GM23338 (cell line): ENCODE measurements around the gene ARL10. TPM values are rescaled to one million over a fixed set of nuclear protein-coding genes. Genes with fewer than 3 reads are reported as not detected.

Experiments used
- ATAC-seq: fragments of 200-7000 bp; cut with Tn5 transposase; 3 replicates; pipeline ENCODE4 v1.9.1; 2020
- DNase-seq: peaks from one replicate; pipeline ENCODE4 v3.0.0-alpha.2; 2015; ENCODE audit warnings: low spot score
- H2AFZ ChIP-seq: fragments of 200-600 bp; sonication (generic); 2 replicates; pipeline ENCODE4 v1.8.0; 2016; ENCODE audit warnings: antibody characterized with exemption, mild to moderate bottlenecking, moderate library complexity
- H3F3A ChIP-seq: fragments of 200-600 bp; sonication (generic); replicated peaks from 2 replicates; pipeline ENCODE4 v1.8.0; 2017; ENCODE audit warnings: antibody characterized with exemption, mixed run types, low read depth
- H3K27ac ChIP-seq: fragments of 200-600 bp; sonication (generic); 2 replicates; pipeline ENCODE4 v1.6.1; 2016; ENCODE audit warnings: low read depth
- H3K27me3 ChIP-seq: fragments of 200-600 bp; sonication (generic); 2 replicates; pipeline ENCODE4 v1.8.0; 2016; ENCODE audit warnings: mild to moderate bottlenecking, mixed run types, moderate library complexity; ENCODE audit not compliant: insufficient read depth
- H3K36me3 ChIP-seq: fragments of 200-600 bp; sonication (generic); 2 replicates; pipeline ENCODE4 v1.8.0; 2016; ENCODE audit warnings: mild to moderate bottlenecking; ENCODE audit not compliant: insufficient read depth
- H3K4me1 ChIP-seq: fragments of 200-600 bp; sonication (generic); 2 replicates; pipeline ENCODE4 v1.8.0; 2016; ENCODE audit warnings: mild to moderate bottlenecking, moderate library complexity; ENCODE audit not compliant: insufficient read depth
- H3K4me2 ChIP-seq: fragments of 200-600 bp; sonication (generic); 2 replicates; pipeline ENCODE4 v1.7.1; 2017; ENCODE audit warnings: mixed run types
- H3K4me3 ChIP-seq: fragments of 200-600 bp; sonication (generic); 2 replicates; pipeline ENCODE4 v1.6.1; 2016; ENCODE audit warnings: mixed run types
- H3K79me2 ChIP-seq: fragments of 200-600 bp; sonication (generic); replicated peaks from 2 replicates; pipeline ENCODE4 v1.8.0; 2017; ENCODE audit warnings: mild to moderate bottlenecking; ENCODE audit not compliant: insufficient read depth
- H3K9me2 ChIP-seq: fragments of 200-600 bp; sonication (generic); 2 replicates; pipeline ENCODE4 v1.8.0; 2017; ENCODE audit not compliant: insufficient read depth
- H4K20me1 ChIP-seq: fragments of 200-600 bp; sonication (generic); replicated peaks from 2 replicates; pipeline ENCODE4 v1.8.0; 2017; ENCODE audit warnings: mild to moderate bottlenecking; ENCODE audit not compliant: insufficient read depth
- H3K27ac Mint-ChIP-seq: 2 replicates; pipeline ENCODE4 v1.8.0; 2020; ENCODE audit warnings: inconsistent platforms, mild to moderate bottlenecking, moderate library complexity, mixed read lengths
- H3K27me3 Mint-ChIP-seq: 3 replicates; pipeline ENCODE4 v1.8.0; 2022; ENCODE audit warnings: low read depth, mild to moderate bottlenecking, moderate library complexity, mixed read lengths, inconsistent platforms; ENCODE audit not compliant: insufficient read depth, poor library complexity
- H3K36me3 Mint-ChIP-seq: 3 replicates; pipeline ENCODE4 v1.8.0; 2021; ENCODE audit warnings: low read depth, mild to moderate bottlenecking, inconsistent platforms, moderate library complexity, mixed read lengths
- H3K4me1 Mint-ChIP-seq: 3 replicates; pipeline ENCODE4 v1.8.0; 2020; ENCODE audit warnings: mild to moderate bottlenecking, inconsistent platforms, mixed read lengths
- H3K4me3 Mint-ChIP-seq: 3 replicates; pipeline ENCODE4 v1.8.0; 2021; ENCODE audit warnings: moderate library complexity, mild to moderate bottlenecking, inconsistent platforms, mixed read lengths
- H3K9me3 Mint-ChIP-seq: 3 replicates; pipeline ENCODE4 v1.8.0; 2020; ENCODE audit warnings: moderate library complexity, mild to moderate bottlenecking, inconsistent platforms, mixed read lengths
- CREB1 ChIP-seq: fragments of 250-450 bp; sonication (Bioruptor Pico); IDR thresholded peaks from 2 replicates; pipeline ENCODE4 v1.5.0; 2020; ENCODE audit warnings: low read depth, mild to moderate bottlenecking, moderate library complexity
- CTCF ChIP-seq, 2 experiments: fragments of 200-600 bp in 1 of 2; sonication (generic) in 1 of 2; conservative IDR thresholded peaks; 2 replicates each; pipeline versions ENCODE4 v1.5.1 to v1.6.1; 2016 to 2017; ENCODE audit warnings: antibody characterized with exemption in 2 of 2, low read depth in 2 of 2, mild to moderate bottlenecking in 2 of 2, moderate library complexity in 1 of 2
- EZH2 ChIP-seq: fragments of 200-600 bp; sonication (generic); IDR thresholded peaks from one replicate; pipeline ENCODE4 v1.8.0; 2017; ENCODE audit warnings: antibody characterized with exemption, mild to moderate bottlenecking, low read depth; ENCODE audit not compliant: unreplicated experiment
- EZH2phosphoT487 ChIP-seq: fragments of 200-600 bp; sonication (generic); IDR thresholded peaks from one replicate; pipeline ENCODE4 v1.8.1; 2018; ENCODE audit warnings: antibody characterized with exemption; ENCODE audit not compliant: unreplicated experiment
- JUNB ChIP-seq: IDR thresholded peaks from one replicate; pipeline ENCODE4 v1.6.1; 2016; ENCODE audit warnings: antibody characterized with exemption; ENCODE audit not compliant: unreplicated experiment
- NANOG ChIP-seq: IDR thresholded peaks from 2 replicates; pipeline ENCODE4 v1.6.1; 2016; ENCODE audit warnings: antibody characterized with exemption, borderline replicate concordance
- POLR2AphosphoS5 ChIP-seq: IDR thresholded peaks from 2 replicates; pipeline ENCODE4 v1.6.1; 2016; ENCODE audit warnings: antibody characterized with exemption, low read depth
- REST ChIP-seq: IDR thresholded peaks from one replicate; pipeline ENCODE4 v1.6.1; 2018; ENCODE audit warnings: antibody characterized with exemption; ENCODE audit not compliant: unreplicated experiment
- STAT1 ChIP-seq: IDR thresholded peaks from one replicate; pipeline ENCODE4 v1.6.1; 2016; ENCODE audit warnings: antibody characterized with exemption; ENCODE audit not compliant: unreplicated experiment
- ZNF114 ChIP-seq: fragments of 250-450 bp; sonication (Bioruptor Pico); IDR thresholded peaks from 2 replicates; pipeline ENCODE4 v1.5.0; 2020; ENCODE audit warnings: mild to moderate bottlenecking, moderate library complexity
- ZNF331 ChIP-seq: fragments of 250-450 bp; sonication (Bioruptor Pico); IDR thresholded peaks from 2 replicates; pipeline ENCODE4 v1.5.0; 2020; ENCODE audit warnings: low read depth, mild to moderate bottlenecking, moderate library complexity
- ZNF462 ChIP-seq: fragments of 250-450 bp; sonication (Bioruptor Pico); IDR thresholded peaks from 2 replicates; pipeline ENCODE4 v1.5.0; 2020; ENCODE audit warnings: mild to moderate bottlenecking, moderate library complexity
- polyA plus RNA-seq: library from polyadenylated mRNA; unstranded; fragments of >200 nt; fragmentation: Nextera tagmentation; extraction: Ambion mirVana; gene quantifications from 2 replicates; pipeline ENCODE4 v1.2.1, GENCODE V29; 2016
- total RNA-seq: library from RNA; depleted of rRNA; stranded (reverse); fragments of >200 nt; shearing (Covaris generic); gene quantifications from 2 replicates; pipeline ENCODE4 v1.2.3, GENCODE V29; 2014

ARL10 gene
- total and polyA plus RNA-seq, 2 experiments from 2014 or later, result 2.5 to 7.9 TPM

- no peaks in the 10 kb centered on the region for H3K36me3 ChIP-seq
- H3K27me3 ChIP-seq, result no peaks in the 10 kb centered on the region
- Mint-ChIP-seq H3K36me3 (peaks cover 13% of the 10 kb centered on the region), H3K4me1 (no peaks in the 10 kb centered on the region), H3K27me3 (peaks cover 2% of the 10 kb centered on the region), H3K27ac (no peak overlapping the region), H3K4me3 (no peak overlapping the region), H3K9me3 (no peaks in the 10 kb centered on the region)
- H3K27ac ChIP-seq, result no peak overlapping the region
- H2AFZ ChIP-seq, result no peak overlapping the region
- no peak overlapping the region for H3K4me3 ChIP-seq
- TF ChIP-seq EZH2phosphoT487 (no peak), ZNF331 (CRISPR knock-in tag) (no peak), JUNB (no peak), CREB1 (no peak), STAT1 (no peak), CTCF (conservative IDR thresholded peaks at IDR 0.05; ENCODE audit: low read depth in 2 of 2) (no peak), REST (no peak), POLR2AphosphoS5 (no peak), NANOG (no peak), ZNF462 (CRISPR knock-in tag) (no peak), EZH2 (no peak), ZNF114 (no peak)
- no peaks in the 10 kb centered on the region for H3K9me2 ChIP-seq
- no peaks in the 10 kb centered on the region for H3K79me2 ChIP-seq
- no peaks in the 10 kb centered on the region for H3F3A ChIP-seq
- no peaks in the 10 kb centered on the region for H4K20me1 ChIP-seq
- H3K4me2 ChIP-seq, result no peak overlapping the region
- DNase-seq (no peak), ATAC-seq (no peak)
- H3K4me1 ChIP-seq, result no peaks in the 10 kb centered on the region
These were observed 26.0 kb upstream of the ARL10 start for GRCh38 chr5:176339304-176339703.
